ENCODE data around the gene LLGL1. TPM values are rescaled to one million over a fixed set of nuclear protein-coding genes. Genes with fewer than 3 reads are reported as not detected.

The LLGL1 gene
- polyA plus RNA-seq, 1 donor from 2014 or later, result 52.2 TPM

- H3K9ac ChIP-seq (ENCODE audit: low read length), result no peak overlapping the region
- H3K4me3 ChIP-seq (ENCODE audit: low read length), result no peak overlapping the region
- H3K27ac ChIP-seq (ENCODE audit: low read length), result no peak overlapping the region
- H3F3A ChIP-seq (ENCODE audit: insufficient read depth, low read length, poor library complexity, severe bottlenecking), result no peaks in the 10 kb centered on the region
- no peak overlapping the region for H3K4me2 ChIP-seq (ENCODE audit: low read length)
- H3K79me2 ChIP-seq (replicated peaks; ENCODE audit: insufficient read depth, low read length), result peaks cover 16% of the 10 kb centered on the region
- TF ChIP-seq EP300 (conservative IDR thresholded peaks at IDR 0.05; ENCODE audit: poor library complexity, severe bottlenecking) (no peak), EZH2 (IDR thresholded peaks at IDR 0.05; ENCODE audit: borderline replicate concordance, insufficient read depth, low read length, poor library complexity, severe bottlenecking) (no peak), POLR2AphosphoS5 (IDR thresholded peaks at IDR 0.05) (no peak), MXI1 (conservative IDR thresholded peaks at IDR 0.05; ENCODE audit: poor library complexity, severe bottlenecking) (no peak), TAF1 (IDR thresholded peaks at IDR 0.05; ENCODE audit: low read depth) (no peak), CTCF (IDR thresholded peaks at IDR 0.05; ENCODE audit: poor library complexity, severe bottlenecking) (no peak), SMC3 (conservative IDR thresholded peaks at IDR 0.05; ENCODE audit: poor library complexity) (no peak), REST (IDR thresholded peaks at IDR 0.05; ENCODE audit: borderline replicate concordance) (no peak), RAD21 (conservative IDR thresholded peaks at IDR 0.05) (no peak)
- H3K9me2 ChIP-seq (ENCODE audit: insufficient read depth, low read length), result no peaks in the 10 kb centered on the region
- no peaks in the 10 kb centered on the region for H3K27me3 ChIP-seq (ENCODE audit: insufficient read depth, low read depth, low read length)
- no peaks in the 10 kb centered on the region for H3K9me3 ChIP-seq (ENCODE audit: low read length)
- no peak overlapping the region for H2AFZ ChIP-seq (ENCODE audit: low read depth, low read length)
- no peaks in the 10 kb centered on the region for H3K36me3 ChIP-seq (ENCODE audit: insufficient read depth, low read length)
- no peaks in the 10 kb centered on the region for H4K20me1 ChIP-seq (ENCODE audit: insufficient read depth)
These were observed 27.9 kb downstream of the LLGL1 start for GRCh38 chr17:18253187-18253884.

GRCh38 chr17:18253947-18254821 is 28.7 kb downstream of the LLGL1 start:
- no peak overlapping the region for H3K4me2 ChIP-seq (ENCODE audit: low read length)
- H3K79me2 ChIP-seq (replicated peaks; ENCODE audit: insufficient read depth, low read length), result peaks cover 16% of the 10 kb centered on the region
- H3K27ac ChIP-seq (ENCODE audit: low read length), result no peak overlapping the region
- H4K20me1 ChIP-seq (ENCODE audit: insufficient read depth), result no peaks in the 10 kb centered on the region
- H3K9me3 ChIP-seq (ENCODE audit: low read length), result no peaks in the 10 kb centered on the region
- no peak overlapping the region for H3K9ac ChIP-seq (ENCODE audit: low read length)
- H3K27me3 ChIP-seq (ENCODE audit: insufficient read depth, low read depth, low read length), result no peaks in the 10 kb centered on the region
- H3K9me2 ChIP-seq (ENCODE audit: insufficient read depth, low read length), result no peaks in the 10 kb centered on the region
- no peak overlapping the region for H2AFZ ChIP-seq (ENCODE audit: low read depth, low read length)
- no peaks in the 10 kb centered on the region for H3K36me3 ChIP-seq (ENCODE audit: insufficient read depth, low read length)
- H3F3A ChIP-seq (ENCODE audit: insufficient read depth, low read length, poor library complexity, severe bottlenecking), result no peaks in the 10 kb centered on the region
- no peak overlapping the region for H3K4me3 ChIP-seq (ENCODE audit: low read length)
- TF ChIP-seq SMC3 (conservative IDR thresholded peaks at IDR 0.05; ENCODE audit: poor library complexity) (no peak), RAD21 (conservative IDR thresholded peaks at IDR 0.05) (no peak)

Measured in neural cell (in vitro differentiated cells).